Activated CD8-positive, alpha-beta memory T cell treated with anti-CD3 and anti-CD28 coated beads, Interleukin-2, amount 50 U/mL, for 1 hour (primary cell): ENCODE results near the gene MCM3AP.

Experiments
- DNase-seq: peaks from one replicate; pipeline ENCODE4 v3.0.0-alpha.2; 2020; ENCODE audit errors: extremely low read depth

Gene MCM3AP

DNA sequence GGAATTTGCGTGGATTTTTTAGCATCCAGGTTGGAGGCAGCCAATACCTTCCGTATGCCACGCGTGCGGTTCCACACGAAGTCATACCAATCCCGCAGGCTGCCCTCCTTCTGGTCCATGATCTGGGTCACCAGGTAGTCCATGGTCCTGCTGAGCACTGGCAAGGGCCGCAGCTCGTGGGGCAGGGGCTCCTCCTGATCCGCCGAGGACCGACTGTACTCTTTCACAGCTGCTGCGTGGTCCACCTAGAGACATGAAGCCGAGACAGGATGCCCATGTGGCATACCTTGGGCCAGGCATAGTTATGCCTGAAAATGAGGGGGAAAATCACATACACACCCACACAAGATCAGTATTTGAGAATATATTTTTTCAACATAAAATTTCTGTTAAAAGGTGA is 12.1 kb downstream of the MCM3AP start:
- no peak for DNase-seq

DNA sequence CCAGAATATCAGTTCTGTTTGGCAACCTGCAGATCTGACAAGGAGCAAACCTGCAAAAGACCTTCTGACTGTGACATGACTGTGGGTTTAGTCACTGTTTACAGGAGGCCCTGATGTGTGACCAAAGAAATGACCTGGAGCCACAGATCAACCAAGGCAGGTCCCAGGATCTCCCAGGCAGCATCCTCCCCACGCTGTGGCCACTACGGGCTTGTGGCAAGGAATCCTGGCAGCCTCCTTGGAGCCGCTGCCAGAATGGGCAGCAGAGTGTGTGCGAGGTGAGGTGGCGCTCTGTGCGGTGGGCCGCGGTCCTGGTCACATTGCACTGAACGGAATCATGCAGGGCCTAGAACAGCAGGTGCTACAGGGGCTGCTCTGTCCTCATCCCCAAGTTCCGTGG is 15.9 kb downstream of the MCM3AP start:
- DNase-seq = no peak

DNA sequence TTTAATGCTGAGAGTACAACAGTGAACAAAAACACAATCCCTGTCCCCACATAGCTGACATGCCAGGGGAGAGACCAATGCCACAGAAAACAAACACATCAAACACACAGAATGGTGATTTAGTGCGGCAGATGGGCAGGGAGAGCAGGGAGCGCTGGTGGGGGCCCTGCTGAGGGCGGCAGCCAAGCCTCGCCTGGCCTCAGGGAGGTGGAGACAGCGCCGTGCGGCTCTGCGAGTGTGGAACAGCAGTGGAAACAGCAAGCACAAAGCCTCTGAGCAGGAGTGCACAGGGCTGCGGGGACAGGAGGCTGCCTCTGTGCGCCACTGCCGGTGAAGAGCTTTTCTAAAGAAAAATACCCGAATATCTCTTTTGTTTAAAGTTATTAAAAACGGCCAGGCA is 17.0 kb downstream of the MCM3AP start:
- DNase-seq = no peak

DNA sequence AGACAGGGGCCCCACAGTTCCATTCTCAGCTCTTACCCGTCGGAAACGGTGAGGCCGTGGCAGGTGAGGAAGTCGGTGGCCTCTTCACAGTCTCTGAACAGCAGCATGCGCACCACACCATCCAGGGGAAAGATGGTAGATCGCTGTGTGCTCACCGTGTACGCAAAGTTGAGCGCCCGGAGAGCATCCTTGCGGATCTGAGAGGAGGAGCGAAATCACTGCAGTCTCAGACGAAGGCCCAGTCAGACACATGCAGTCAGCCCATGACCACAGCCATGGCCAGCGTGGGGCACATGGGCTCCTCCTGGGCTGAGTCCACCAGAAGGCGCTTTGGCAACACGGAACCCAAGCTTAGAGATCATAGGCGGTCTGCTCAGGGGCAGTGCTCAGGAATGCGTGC is 18.5 kb downstream of the MCM3AP start:
- no peak for DNase-seq

DNA sequence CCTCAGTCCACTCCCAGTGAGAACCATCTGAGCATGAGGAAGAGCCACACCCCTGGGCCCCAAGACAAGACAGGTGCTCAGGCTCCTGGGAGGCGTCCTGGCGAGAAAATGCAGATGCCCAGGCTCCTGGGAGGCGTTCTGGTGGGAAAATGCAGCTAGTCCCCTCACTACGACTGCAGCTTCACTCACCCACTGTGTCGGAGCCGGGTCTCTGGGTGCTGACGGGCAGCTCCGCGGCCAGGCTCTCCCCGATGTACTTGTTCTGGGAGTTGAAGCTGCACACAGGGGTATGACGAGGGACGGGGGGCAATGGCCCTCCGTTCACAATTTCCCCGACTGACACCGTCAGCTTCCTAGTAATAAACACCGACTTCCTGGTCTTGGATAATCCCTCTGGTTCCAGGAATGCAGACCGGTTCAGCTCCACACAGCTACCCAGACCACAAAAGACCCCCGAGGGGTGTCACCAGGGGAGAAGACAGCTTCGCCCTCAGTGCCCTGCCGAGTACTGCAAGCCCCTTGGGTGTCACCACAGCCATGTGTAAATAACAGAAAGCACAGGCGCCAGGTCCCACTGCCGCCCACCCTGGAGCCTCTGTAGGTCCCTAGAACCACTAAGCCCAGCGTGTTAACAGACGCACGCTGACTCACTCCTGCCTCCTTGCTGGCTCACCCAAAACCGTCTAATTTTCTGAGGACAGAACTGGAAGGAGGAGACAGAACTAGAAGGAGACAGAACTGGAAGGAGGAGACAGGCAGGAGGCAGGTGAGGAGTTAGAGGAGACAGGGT is 19.5 kb downstream of the MCM3AP start:
- DNase-seq = no peak

DNA sequence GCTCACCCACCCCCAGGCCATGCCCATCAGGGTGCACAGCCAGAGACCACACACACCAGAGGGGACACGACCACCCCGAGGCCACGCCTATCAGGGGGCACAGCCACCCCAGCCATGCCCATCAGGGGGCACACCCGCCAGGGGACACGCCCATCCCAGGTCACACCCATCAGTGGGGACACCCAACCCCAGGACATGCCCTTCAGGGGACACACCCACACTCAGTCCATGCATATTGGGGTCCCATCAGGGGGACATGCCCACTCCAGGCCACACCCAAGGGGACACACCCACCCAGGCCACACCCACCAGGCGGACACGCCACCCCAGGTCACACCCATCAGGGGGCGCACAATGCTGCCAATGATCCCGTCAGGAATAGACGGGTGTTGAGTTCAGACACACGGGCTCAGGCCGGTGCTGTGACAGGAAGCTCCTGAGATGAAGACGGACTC is 20.7 kb downstream of the MCM3AP start:
- no peak for DNase-seq

DNA sequence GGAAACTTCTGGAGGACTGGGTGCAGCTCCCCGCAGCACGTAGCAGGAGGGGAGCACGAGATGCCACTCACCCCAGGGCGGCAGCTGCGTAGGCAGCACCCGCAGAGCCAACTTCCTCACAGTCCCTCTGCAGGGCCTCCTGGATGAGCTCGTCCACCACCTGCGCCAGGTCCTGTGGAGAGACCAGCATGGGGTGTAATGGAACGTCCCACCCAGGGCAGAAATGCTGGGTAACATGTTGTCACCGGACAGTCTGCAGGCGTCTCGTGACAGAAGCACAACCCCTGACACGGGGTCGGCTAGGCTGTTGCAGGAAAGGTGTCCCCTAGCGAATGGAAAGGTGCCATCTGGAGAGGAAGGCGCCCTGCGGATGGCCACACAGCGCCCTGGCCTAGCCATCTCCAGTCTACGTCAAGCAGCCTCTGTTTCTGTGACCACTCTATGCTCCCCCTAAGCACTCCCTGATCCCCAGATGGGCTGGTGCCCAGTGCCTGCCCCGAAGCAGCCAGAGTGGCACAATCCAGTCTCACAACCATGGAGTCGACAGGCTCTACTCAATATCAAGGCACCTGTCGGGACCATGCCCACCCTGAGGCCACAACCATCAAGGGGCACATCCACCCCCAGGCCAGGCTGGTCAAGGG is 21.2 kb downstream of the MCM3AP start:
- no peak for DNase-seq

DNA sequence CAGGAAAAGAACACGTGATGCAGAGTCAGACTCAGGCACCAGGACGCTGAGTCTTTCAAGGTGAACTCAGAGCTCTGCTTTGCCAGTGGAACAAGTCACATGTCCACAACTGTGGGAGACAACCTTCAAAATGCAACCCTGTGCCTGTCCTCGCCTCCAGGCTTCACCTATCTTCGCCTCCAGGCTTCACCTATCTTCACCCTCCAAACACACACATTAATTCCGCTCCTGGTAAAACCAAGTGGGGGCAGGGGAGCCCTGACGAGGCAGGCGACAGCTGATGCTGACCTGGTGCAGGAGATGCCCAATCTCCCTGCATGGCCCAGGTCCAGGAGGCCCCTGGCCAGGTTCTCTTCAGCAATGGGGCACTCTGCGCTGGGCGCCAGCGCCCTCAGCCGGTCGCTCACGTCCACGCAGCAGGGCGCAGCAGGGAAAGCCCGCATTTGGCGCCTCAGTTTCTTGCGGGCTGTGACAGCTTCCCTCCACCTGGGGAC is 28.9 kb downstream of the MCM3AP start:
- DNase-seq = no peak

DNA sequence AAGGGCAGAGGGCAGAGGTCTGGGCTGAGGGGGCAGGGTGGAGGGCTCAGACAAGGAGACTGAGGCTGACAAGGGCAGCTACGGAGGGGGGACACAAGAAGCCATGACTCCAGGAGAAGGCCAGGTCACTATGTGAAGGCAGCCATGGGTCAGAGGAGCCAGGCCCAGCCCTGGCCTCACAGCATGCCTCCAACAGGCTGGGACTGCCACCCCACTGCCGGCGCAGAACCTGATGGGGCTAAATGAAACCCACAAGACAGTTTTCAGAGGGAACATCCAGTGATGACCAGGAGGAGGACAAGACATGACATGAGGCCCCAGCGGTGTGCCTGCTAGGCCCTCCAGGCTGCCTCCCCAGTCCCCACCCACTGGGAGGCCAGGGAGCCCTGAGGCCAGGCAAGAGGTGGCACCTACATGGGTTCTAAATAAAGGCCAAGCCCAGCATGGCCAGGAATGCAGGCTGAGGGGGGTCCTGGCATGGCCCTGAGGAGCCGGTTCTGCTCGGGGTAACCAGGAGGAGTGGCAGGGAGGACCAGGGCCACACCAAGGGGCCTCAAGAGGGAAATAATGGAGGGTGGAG is 29.6 kb downstream of the MCM3AP start:
- DNase-seq = no peak

DNA sequence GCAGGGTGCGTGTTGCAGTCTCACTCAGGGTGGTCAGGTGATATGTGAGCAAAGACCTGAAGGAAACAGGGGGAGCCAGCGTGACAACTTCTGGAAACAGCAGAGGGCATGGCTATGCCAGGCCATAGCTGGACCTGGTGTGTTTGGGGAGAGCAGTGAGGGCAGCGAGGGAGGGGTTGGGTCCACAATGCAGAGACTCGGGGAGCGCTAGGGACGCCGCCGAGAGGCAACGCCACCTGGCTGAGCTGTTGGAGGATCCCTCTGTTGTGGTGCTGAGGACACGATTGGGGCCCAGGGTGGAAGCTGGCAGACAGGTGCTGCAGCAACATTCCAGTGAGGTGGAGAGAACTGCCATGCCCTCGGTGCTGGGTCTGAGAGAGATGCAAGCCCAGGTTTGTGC is 30.2 kb downstream of the MCM3AP start:
- no peak for DNase-seq

DNA sequence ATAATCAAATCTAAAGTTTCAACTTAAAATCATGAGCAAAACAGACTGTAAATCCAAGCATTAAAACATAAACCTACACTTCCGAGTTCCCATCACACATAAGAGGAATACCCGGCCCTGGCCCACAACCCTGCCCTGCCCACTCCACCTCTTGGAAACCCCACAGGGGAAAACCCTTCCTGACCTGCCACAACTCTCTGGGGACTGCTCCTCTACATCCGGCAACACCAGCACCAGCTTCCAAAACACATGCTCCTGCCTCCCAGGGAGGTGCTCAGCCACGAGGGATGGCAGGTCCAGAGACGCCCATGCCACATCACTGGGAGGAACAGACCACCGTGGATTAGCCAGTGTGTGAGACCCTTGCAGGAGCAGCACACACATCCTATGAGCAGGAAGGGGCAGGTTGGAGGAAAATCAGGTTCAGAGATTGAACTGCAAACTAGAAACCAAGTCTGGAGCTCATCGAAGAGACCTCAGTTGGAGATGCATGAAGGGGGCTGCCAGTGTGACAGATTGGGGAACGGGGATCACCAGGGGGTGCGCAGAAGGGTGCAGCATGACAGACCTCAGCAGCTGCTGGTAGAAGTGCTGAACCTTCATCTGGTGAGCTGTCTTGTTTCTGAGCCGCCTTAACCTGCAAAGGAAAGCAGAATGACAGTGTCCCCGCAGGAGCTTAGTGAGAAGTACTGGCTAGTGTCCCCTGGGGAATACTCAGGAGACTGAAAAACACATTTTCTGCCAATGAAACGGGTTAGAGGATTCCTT is 31.0 kb downstream of the MCM3AP start:
- DNase-seq = no peak

DNA sequence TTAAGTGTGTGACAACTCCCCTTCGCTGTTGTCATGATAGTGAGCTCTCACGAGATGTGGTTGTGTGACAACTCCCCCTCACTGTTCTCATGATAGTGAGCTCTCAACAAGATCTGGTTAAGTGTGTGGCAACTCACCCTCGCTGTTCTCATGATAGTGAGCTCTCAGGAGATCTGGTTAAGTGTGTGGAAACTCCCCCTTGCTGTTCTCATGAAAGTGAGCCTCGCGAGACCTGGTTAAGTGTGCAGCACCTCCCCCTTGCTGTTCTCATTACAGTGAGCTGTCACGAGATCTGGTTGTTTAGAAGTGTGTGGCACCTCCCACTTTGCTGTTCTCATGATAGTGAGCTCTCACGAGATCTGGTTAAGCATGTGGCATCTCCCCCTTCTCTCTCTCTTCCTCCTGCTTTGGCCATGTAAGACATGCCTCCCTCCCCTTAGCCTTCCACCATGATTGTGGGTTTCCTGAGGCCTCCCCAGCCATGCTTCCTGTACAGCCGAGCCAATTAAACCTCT is 31.7 kb downstream of the MCM3AP start:
- DNase-seq = no peak

DNA sequence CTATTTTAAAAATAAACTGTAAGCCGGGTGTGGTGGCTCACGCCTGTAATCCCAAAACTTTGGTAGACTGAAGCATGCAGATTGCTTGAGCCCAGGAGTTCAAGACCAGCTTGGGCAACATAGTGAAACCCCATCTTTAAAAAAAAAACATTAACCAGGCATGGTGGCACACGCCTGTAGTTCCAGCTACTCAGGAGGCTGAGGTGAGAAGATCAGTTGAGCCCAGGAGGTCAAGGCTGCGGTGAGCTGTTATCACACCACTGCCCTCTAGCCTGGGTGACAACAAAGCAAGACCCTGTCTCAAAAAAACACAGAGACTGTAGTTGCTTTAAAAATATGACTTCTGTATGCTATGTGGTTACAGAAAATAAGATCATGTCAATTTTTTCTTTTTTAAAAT is 32.6 kb downstream of the MCM3AP start:
- DNase-seq = no peak

DNA sequence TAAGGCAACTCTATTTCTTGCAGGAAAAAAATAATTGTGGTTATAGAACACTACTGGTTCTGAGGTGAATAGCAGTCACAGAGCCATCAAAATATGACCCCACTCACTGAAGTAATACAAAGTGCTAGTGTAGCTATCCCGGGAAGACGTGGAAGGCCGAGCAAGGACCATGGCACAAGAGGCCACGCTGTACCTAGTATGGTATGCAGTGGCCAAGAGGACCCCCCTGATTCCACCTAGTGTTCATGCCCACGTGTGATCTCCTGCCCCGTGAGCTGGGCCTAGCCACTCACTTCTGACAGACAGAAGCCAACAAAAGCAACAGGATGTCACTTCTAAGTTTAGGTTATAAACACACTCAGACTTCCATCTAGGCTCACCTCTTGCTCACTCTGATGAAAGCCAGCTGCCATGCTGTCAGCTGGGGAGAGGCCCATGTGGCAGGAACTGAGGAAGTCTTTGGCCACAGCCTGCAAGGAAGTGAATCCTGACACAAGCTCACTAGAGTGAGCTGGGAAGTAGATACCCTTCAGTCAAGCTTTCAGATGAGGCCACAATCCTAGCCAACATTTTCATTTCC is 35.2 kb downstream of the MCM3AP start:
- DNase-seq = no peak

DNA sequence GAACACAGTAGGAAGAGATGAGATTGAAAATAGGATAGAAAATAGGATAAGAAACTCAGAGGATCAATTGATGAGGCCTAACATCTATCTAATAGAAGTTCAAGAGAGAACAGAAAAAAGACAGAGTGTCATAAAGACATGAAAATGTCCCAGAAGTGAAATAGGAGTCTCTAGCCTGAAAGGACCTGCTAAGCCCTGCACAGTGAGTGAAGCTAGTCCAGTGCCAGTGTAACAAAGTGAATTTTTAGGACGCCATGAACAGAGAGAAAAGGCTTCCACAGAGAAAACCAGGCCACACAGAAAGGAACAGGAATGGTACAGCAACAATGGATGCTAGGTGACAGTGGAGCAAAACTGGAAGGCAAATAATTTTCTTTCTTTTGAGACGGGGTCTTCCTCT is 36.6 kb downstream of the MCM3AP start:
- DNase-seq = no peak

DNA sequence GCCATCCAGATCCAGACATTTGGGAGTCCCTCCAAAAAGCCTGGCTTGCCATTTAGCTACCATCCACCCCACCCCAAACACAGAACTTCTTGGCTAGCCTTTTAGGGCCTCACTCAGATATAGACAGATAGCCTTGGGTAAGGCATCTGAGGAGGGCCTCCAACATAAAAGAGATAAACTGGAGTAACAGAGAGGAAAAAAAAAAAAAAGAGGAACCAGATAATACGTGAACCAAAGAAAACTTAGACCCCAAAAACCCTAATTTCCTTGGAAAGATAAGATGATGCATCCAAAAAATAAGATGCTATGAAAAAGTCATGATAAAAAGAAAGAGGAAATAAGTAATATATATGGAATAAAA is 37.0 kb downstream of the MCM3AP start:
- DNase-seq = no peak

DNA sequence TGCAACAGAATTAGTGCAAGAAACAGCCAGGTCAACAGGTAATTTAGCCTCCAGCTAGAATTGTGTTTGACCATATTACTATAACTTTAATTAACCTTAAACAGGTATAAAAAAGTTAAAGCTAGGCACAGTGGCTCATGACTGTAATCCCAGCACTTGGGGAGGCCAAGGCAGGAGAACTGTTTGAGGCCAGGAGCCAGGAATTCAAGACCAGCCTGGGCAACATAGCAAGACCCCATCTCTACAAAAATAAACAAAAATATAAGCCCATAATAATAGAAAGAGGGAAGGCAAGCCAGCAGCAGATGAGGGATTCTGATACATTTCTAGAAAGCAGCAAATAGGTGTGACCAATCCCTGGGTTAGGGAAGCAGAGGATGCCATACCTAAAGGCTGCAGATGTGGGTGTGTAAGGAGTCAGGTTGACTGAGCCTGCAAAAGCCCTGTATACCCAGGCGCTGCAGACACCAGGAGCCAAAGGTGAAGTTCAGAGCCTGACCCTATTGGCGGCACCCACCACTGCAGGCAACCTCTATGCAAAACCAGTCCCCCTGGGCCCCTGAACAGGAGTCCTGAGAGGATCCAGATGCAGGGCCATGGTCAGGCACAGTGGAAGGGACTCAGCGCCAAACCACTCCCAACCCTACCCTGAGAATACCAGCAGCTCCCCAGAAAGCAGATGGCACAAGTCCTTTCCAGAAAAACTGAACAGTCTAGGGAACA is 37.6 kb downstream of the MCM3AP start:
- DNase-seq = no peak

DNA sequence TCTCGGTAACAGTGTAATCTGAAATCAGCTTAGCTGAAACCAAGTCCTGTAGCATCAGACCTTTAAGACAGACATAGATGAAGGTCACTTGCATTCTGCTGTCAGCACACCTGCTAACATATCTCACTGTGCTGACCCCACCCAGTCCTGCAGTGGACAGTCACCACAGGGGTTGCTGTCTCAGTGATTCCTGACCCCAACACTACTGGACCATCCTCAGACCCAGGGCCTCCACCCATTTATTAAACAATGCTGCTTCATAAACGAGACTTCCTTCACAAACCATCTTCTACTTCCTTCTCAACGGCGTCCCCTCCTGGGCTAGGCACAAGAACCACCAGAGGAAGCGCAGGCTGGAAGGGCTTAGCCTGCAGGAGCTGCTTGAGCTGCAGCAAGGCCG is 39.1 kb downstream of the MCM3AP start:
- DNase-seq = no peak

DNA sequence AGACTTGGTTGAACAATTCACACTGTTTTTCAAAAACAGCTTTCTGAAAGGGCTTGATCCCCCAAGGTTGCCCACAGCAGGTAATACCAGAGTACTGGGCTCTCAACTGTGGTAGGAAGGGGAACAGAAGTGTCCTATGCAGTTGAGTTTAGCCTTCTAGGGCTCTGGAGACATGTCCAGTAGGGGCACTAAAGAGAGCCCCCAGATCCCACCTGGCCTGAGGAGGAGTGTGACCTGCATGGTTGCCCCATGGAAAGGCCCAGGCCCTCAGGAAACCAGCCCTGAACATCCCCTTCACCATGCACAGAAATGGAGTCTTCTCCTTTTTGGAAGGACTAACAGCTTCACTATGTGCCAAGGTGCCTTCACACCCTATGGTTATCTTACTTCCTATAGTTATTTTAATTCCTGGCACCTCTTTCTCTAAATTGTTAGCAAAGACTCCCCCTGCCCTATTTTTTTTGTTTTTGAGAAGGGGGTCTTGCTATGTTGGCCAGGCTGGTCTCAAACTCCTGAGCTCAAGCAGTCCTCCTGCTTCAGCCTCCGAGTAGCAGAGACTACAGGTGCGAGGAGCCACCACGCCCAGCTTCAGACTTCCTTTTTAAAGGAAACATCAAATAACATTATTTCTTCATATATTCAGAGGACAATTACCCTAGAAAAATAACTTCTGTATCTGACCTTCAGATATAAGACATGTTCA is 40.0 kb downstream of the MCM3AP start:
- no peak for DNase-seq

DNA sequence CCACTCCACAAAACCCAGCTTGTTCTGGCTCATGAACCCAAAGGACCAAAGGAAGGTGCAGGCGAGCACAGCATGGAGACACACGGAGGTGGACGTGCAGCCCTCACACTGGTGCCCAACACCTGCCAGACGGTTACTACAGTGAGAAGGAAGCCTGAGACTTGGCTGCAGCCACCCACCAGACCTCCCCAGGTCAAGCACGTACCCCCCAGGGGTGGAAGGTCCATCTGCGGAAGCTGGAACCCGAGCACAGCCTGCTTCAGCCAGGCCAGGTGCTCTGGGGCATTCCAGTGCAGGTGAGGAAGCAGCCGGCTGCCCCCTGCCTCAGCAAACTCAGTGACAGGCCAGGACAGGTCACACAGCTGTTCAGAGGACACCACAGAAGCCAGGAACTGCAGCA is 40.8 kb downstream of the MCM3AP start:
- no peak for DNase-seq
